Hypothalamus (tissue), 51 donors: ENCODE results near the gene TMEM258.
A peak's percentile ranks its signal among the peaks of the same experiment; 100 is the strongest.

ENCODE experiments used
- DNase-seq, 51 donors: peaks; one replicate each; lab custom pipeline; 2025; lab: John Stamatoyannopoulos, UW

Gene TMEM258

GRCh38 chr11:61799665-61800284 is 7.4 kb upstream of the TMEM258 start:
- DNase-seq, result no peak

GRCh38 chr11:61797263-61797944 is 5.0 kb upstream of the TMEM258 start:
- peak in 37 of 51 donors; percentile 6 to 87 (median 58) for DNase-seq

- DNase-seq, result no peak
Observed at GRCh38 chr11:61795876-61796526, 3.6 kb upstream of the TMEM258 start.

GRCh38 chr11:61795459-61795858 is 3.1 kb upstream of the TMEM258 start:
- DNase-seq, result no peak

- no peak for DNase-seq
Observed at GRCh38 chr11:61794579-61794978, 2.2 kb upstream of the TMEM258 start.

GRCh38 chr11:61793829-61794204 is 1.4 kb upstream of the TMEM258 start:
- no peak for DNase-seq

- no peak for DNase-seq
Observed at GRCh38 chr11:61793083-61793828, 857 bp upstream of the TMEM258 start.

GRCh38 chr11:61791737-61792309 is 576 bp downstream of the TMEM258 start:
- DNase-seq, result peak in 48 of 51 donors; percentile 39 to 94 (median 78)

GRCh38 chr11:61787928-61788491 is 4.4 kb downstream of the TMEM258 start:
- DNase-seq, result peak in 30 of 51 donors; percentile 11 to 70 (median 46)

- DNase-seq, result no peak
Observed at GRCh38 chr11:61785837-61786402, 6.5 kb downstream of the TMEM258 start.

- DNase-seq, result no peak
Observed at GRCh38 chr11:61784506-61784805, 7.9 kb downstream of the TMEM258 start.

GRCh38 chr11:61783717-61784505 is 8.5 kb downstream of the TMEM258 start:
- no peak for DNase-seq

- no peak for DNase-seq
Observed at GRCh38 chr11:61782841-61783240, 9.6 kb downstream of the TMEM258 start.

GRCh38 chr11:61782299-61782698 is 10.1 kb downstream of the TMEM258 start:
- DNase-seq, result no peak

GRCh38 chr11:61781585-61781984 is 10.8 kb downstream of the TMEM258 start:
- DNase-seq, result no peak

- no peak for DNase-seq
Observed at GRCh38 chr11:61780581-61781162, 11.7 kb downstream of the TMEM258 start.

GRCh38 chr11:61779666-61780525 is 12.5 kb downstream of the TMEM258 start:
- DNase-seq, result no peak
